Thymus (tissue), 11 donors: Measurements from ENCODE around the gene FRA10AC1. TPM values are rescaled to one million over a fixed set of nuclear protein-coding genes. Genes with fewer than 3 reads are reported as not detected.

Source experiments
- DNase-seq, 9 donors: peaks; one replicate each; pipeline ENCODE4 v3.0.0-alpha.2; 2013; ENCODE audit warnings: low spot score in 9 of 9, low read depth in 6 of 9, missing footprints in 1 of 9
- H3K27ac ChIP-seq, 2 donors: one replicate each; pipeline ENCODE4 v1.5.1; 2013; ENCODE audit warnings: control low read depth in 1 of 2, low read depth in 1 of 2, low read length in 1 of 2, mild to moderate bottlenecking in 1 of 2, moderate library complexity in 1 of 2
- H3K27me3 ChIP-seq, 2 donors: one replicate each; pipeline ENCODE4 v1.5.1; 2013; ENCODE audit warnings: low read length in 1 of 2; ENCODE audit not compliant: control insufficient read depth in 2 of 2, insufficient read depth in 1 of 2
- H3K36me3 ChIP-seq, 2 donors: one replicate each; pipeline ENCODE4 v1.5.1; 2013; ENCODE audit warnings: low read length in 1 of 2, mild to moderate bottlenecking in 1 of 2, moderate library complexity in 1 of 2; ENCODE audit not compliant: control insufficient read depth in 2 of 2, insufficient read depth in 2 of 2
- H3K4me1 ChIP-seq, 2 donors: one replicate each; pipeline ENCODE4 v1.5.1; 2013; ENCODE audit warnings: low read length in 2 of 2; ENCODE audit not compliant: control insufficient read depth in 2 of 2, insufficient read depth in 2 of 2
- H3K4me3 ChIP-seq, 2 donors: one replicate each; pipeline ENCODE4 v1.5.1; 2013; ENCODE audit warnings: low read length in 2 of 2, control low read depth in 1 of 2, mild to moderate bottlenecking in 1 of 2
- H3K9me3 ChIP-seq, 2 donors: one replicate each; pipeline ENCODE4 v1.5.1; 2013; ENCODE audit warnings: low read length in 1 of 2, mild to moderate bottlenecking in 1 of 2; ENCODE audit not compliant: control insufficient read depth in 2 of 2, insufficient read depth in 1 of 2
- WGBS: extraction: QIAGEN DNeasy Blood & Tissue Kit; methylation state at CpG from one replicate; pipeline ENCODE4 v1.1.7; 2013; 5-methylcytosine and 5-hydroxymethylcytosine counted together
- polyA plus RNA-seq: library from polyadenylated mRNA; stranded (reverse); fragments of 200-250 nt; gene quantifications from one replicate; pipeline ENCODE4 v1.2.3, GENCODE V29; 2013
- total RNA-seq: library from RNA; stranded (reverse); fragments of 120-200 nt; gene quantifications from one replicate; pipeline ENCODE4 v1.2.4, GENCODE V29; 2013
- donor health status: healthy.

The FRA10AC1 gene
- total and polyA plus RNA-seq, 2 donors = 6.7 to 20.7 TPM

DNA sequence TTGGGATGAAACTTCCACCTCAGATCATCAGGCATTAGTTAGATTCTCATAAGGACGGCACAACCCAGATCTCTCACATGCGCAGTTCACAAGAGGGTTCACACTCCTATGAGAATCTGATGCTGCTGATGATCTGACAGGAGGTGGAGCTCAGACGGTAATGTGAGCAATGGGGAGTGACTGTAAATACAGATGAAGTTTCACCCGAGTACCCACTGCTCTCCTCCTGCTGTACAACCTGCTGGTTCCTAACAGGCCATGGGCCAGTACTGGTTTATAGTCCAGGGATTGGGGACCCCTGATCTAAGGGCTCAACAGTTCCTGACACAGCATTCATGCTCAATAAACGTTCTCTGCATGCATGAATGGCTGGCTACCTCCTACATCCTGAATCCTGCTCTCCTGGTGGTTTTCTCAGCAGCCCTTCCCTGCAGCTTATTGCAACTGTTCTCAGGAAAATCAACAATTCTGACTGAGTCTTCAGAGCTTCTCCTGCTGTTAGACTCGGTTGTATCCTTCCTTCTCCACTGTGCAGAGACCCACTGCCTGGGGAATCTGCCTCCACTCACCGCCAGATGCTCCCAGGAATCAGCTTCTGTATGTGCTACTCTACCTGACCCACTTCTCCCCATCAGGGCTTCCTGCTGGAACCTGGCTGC is 72.6 kb downstream of the FRA10AC1 start:
- Histone ChIP-seq H3K4me3 (no peak overlapping the region), H3K36me3 (no peaks in the 10 kb centered on the region), H3K4me1 (no peaks in the 10 kb centered on the region), H3K27ac (no peak overlapping the region), H3K9me3 (no peaks in the 10 kb centered on the region), H3K27me3 (no peaks in the 10 kb centered on the region)
- DNase-seq = no peak
- 92% methylated on average over 7 of the region's 7 CpGs for WGBS

DNA sequence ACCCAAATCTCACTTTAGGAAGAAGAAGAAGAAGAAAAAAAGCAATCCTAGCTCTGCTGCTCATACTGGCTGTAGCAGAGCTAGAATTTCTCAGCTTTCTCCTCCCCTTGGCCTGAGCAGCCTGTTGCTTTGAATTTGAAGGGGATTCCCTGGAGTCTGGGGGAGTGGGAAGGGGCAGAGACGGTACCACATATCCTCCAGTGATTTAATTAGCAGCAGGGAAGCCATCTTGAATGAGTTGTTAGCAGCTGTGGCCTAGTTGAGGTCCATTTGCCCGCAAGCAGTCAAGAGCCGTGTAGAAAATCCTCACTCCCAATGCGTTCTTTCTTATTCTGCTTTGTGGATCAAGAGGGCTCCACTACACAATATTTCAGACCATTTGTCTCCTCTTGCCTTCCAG is 73.5 kb downstream of the FRA10AC1 start:
- no peaks in the 10 kb centered on the region for H3K27me3 ChIP-seq

GRCh38 chr10:93622942-93623341 is 79.5 kb downstream of the FRA10AC1 start:
- WGBS = 91% methylated on average over 1 of the region's 1 CpG
- no peaks in the 10 kb centered on the region for H3K36me3 ChIP-seq
- no peak overlapping the region for H3K4me3 ChIP-seq
- H3K27ac ChIP-seq = no peak overlapping the region
- no peak for DNase-seq
- H3K27me3 ChIP-seq = no peaks in the 10 kb centered on the region
- H3K4me1 ChIP-seq = no peaks in the 10 kb centered on the region
- H3K9me3 ChIP-seq = no peaks in the 10 kb centered on the region

More for the DNA sequence above, 73.5 kb downstream of the FRA10AC1 start:
- no peak overlapping the region for H3K27ac ChIP-seq
- no peaks in the 10 kb centered on the region for H3K4me1 ChIP-seq
- H3K36me3 ChIP-seq = no peaks in the 10 kb centered on the region
- WGBS = 97% methylated on average over 4 of the region's 4 CpGs
- H3K9me3 ChIP-seq = no peaks in the 10 kb centered on the region
- no peak for DNase-seq
- no peak overlapping the region for H3K4me3 ChIP-seq

DNA sequence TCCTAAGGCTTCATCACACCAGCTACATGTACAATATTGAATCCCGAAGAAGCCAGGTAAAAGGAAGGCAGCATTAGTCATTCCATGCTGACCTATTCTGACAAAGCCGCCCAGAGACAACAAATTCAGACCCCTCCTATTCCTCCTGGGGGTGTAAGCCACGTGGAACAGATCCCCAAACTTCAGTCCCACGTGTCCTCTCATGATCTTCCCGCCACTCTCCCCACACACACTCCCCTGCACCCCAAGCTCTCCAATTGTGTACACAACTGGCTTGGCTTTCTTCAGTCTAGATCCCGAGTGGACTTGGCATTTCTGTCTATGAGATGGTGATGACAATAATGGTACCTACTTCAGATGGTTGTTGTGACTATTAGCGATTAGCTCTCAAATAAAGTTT is 81.5 kb downstream of the FRA10AC1 start:
- H3K4me3 ChIP-seq = no peak overlapping the region
- H3K9me3 ChIP-seq = no peaks in the 10 kb centered on the region
- no peaks in the 10 kb centered on the region for H3K4me1 ChIP-seq
- H3K36me3 ChIP-seq = no peaks in the 10 kb centered on the region
- WGBS = 84% methylated on average over 7 of the region's 7 CpGs
- H3K27ac ChIP-seq = no peak overlapping the region
- no peak for DNase-seq
- H3K27me3 ChIP-seq = no peaks in the 10 kb centered on the region

Other genes starting within 250 kb of the FRA10AC1 start
- gene MYOF, start 220.3 kb downstream of the FRA10AC1 start, total RNA-seq = 6.4 TPM
- gene MYOF, start 220.3 kb downstream of the FRA10AC1 start, polyA plus RNA-seq = 14.0 TPM
- 28.7 TPM for gene CEP55, start 206.0 kb downstream of the FRA10AC1 start, total RNA-seq
- 6.4 TPM for gene CEP55, start 206.0 kb downstream of the FRA10AC1 start, polyA plus RNA-seq
- 0.14 TPM for gene FFAR4, start 135.9 kb downstream of the FRA10AC1 start, total RNA-seq
- 0.25 TPM for gene FFAR4, start 135.9 kb downstream of the FRA10AC1 start, polyA plus RNA-seq
- gene RBP4, start 101.4 kb downstream of the FRA10AC1 start, total RNA-seq = 0.19 TPM
- 3.1 TPM for gene RBP4, start 101.4 kb downstream of the FRA10AC1 start, polyA plus RNA-seq
- not detected for gene PDE6C, start 90.1 kb downstream of the FRA10AC1 start, total RNA-seq
- gene PDE6C, start 90.1 kb downstream of the FRA10AC1 start, polyA plus RNA-seq = 0.18 TPM
- 0.28 TPM for gene LGI1, start 55.3 kb upstream of the FRA10AC1 start, total RNA-seq
- gene LGI1, start 55.3 kb upstream of the FRA10AC1 start, polyA plus RNA-seq = 0.18 TPM
- gene SLC35G1, start 191.4 kb upstream of the FRA10AC1 start, total RNA-seq = 2.3 TPM
- 3.0 TPM for gene SLC35G1, start 191.4 kb upstream of the FRA10AC1 start, polyA plus RNA-seq